HG02970 (cell line): ENCODE measurements around the gene SLC22A5.

Source experiments
- ATAC-seq: cut with Tn5 transposase; IDR thresholded peaks from one replicate; pipeline ENCODE4 v1.9.1; 2021; ENCODE audit warnings: mild to moderate bottlenecking, moderate library complexity, moderate number of reproducible peaks; ENCODE audit not compliant: unreplicated experiment, low FRiP score

SLC22A5 gene

GRCh38 chr5:132439521-132440089, 70.1 kb downstream of the SLC22A5 start:
- no peak for ATAC-seq

DNA sequence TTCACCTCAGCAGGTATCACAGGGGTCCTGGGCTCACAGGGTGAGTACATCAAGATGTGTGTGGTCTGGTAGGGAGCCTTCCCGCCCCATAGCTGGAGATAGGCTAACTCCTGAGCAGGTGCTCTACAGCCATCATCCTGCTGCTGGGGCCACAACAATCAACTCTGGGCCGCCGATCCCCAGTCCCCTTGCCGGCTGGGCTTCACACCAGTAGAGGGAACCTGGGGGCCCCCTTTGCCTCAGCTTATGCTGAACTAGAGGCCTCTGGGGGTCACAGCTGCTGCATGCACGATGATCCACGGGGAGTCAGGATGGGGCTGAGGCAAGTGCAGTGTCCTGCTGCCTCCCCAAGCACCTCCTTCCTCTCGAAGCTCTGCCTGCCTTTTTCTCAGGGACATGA, 74.6 kb downstream of the SLC22A5 start:
- ATAC-seq = no peak
